ENCODE results near the gene DNAAF8. TPM values are rescaled to one million over a fixed set of nuclear protein-coding genes. Genes with fewer than 3 reads are reported as not detected.

DNAAF8 gene
- total RNA-seq, 1 experiment from 2014 or later, result 0.39 TPM

- Histone ChIP-seq H3K56ac (ENCODE audit: insufficient read length, low read depth, low read length) (no peak overlapping the region), H3K79me1 (ENCODE audit: insufficient read depth, low read depth, low read length, poor library complexity, severe bottlenecking) (peaks cover 4% of the 10 kb centered on the region), H4K20me1 (ENCODE audit: control insufficient read depth, insufficient read depth, insufficient read length) (no peaks in the 10 kb centered on the region), H3K4me2 (ENCODE audit: insufficient read depth, insufficient read length, low read length) (peak overlapping the region; percentile 76), H2BK15ac (ENCODE audit: low read depth, low read length) (no peak overlapping the region), H3K27ac (ENCODE audit: insufficient read length, low read depth, low read length) (no peak overlapping the region), H2BK20ac (ENCODE audit: low read depth, low read length, poor library complexity, severe bottlenecking) (no peak overlapping the region), H4K91ac (ENCODE audit: insufficient read length, low read depth, low read length) (no peak overlapping the region), H2BK12ac (ENCODE audit: insufficient read length, low read depth, low read length) (no peak overlapping the region), H3K23ac (ENCODE audit: insufficient read length, low read depth, low read length) (no peak overlapping the region), H4K8ac (replicated peaks; ENCODE audit: insufficient read length, low read depth, low read length) (no peak overlapping the region), H2AFZ (ENCODE audit: low read length) (no peak overlapping the region), H2BK120ac (ENCODE audit: low read depth, low read length, poor library complexity, severe bottlenecking) (no peak overlapping the region), H3K79me2 (ENCODE audit: insufficient read depth, low read length) (peaks cover 4% of the 10 kb centered on the region; the same call in 1 of the 2 replicates), H3K9ac (ENCODE audit: extremely low read depth, insufficient read length, low read length) (peak overlapping the region; percentile 53), H3K4me1 (ENCODE audit: insufficient read depth, low read length) (no peaks in the 10 kb centered on the region), H3K18ac (ENCODE audit: insufficient read length, low read depth, low read length) (no peak overlapping the region), H4K5ac (ENCODE audit: insufficient read length, low read depth, low read length) (no peak overlapping the region), H3K23me2 (ENCODE audit: insufficient read length, low read depth, low read length, poor library complexity, severe bottlenecking) (peaks cover 9% of the 10 kb centered on the region), H3K27me3 (ENCODE audit: insufficient read depth, low read length) (no peaks in the 10 kb centered on the region), H3K9me3 (ENCODE audit: control insufficient read depth, low read depth, low read length) (no peaks in the 10 kb centered on the region), H3K14ac (ENCODE audit: insufficient read depth, low read length) (no peak overlapping the region), H3T11ph (ENCODE audit: low read length) (no peak overlapping the region), H2BK5ac (ENCODE audit: insufficient read length, low read length) (no peak overlapping the region), H2AK5ac (ENCODE audit: insufficient read length, low read length) (no peak overlapping the region), H3K4ac (ENCODE audit: low read depth, low read length) (no peak overlapping the region)
- peaks cover 8 to 12% of the 10 kb centered on the region in 2 experiments for H3K4me1 Mint-ChIP-seq
- peak overlapping the region; percentile 83 to 94 (median 94) for H3K27ac Mint-ChIP-seq
- peaks cover 0 to 18% (median 17%) of the 10 kb centered on the region in 3 experiments; a peak in 5 of 7 replicates for H3K36me3 Mint-ChIP-seq (ENCODE audit: insufficient read depth in 1 of 3, low read depth in 3 of 3)
- H3K4me3 Mint-ChIP-seq, result peak overlapping the region; percentile 92 to 97
- no CpG with 5 or more reads among the region's 19 CpGs for WGBS (ENCODE audit: extremely low coverage, insufficient read length, low lambda C conversion rate)
- H3K27me3 Mint-ChIP-seq (ENCODE audit: low read depth), result peaks cover 4% of the 10 kb centered on the region
- no peak for DNase-seq
- no peaks in the 10 kb centered on the region; a peak in 1 of 5 replicates for H3K9me3 Mint-ChIP-seq
- no peak for TF ChIP-seq CTCF (conservative IDR thresholded peaks at IDR 0.05)
These were observed 632 bp upstream of the DNAAF8 start for GRCh38 chr16:4733747-4734062.
